CD4-positive, alpha-beta T cell treated with Interleukin-17A for 4 hours (primary cell): ENCODE measurements around the gene IL17RC.
"Not testable (repeated sequence)": the region's sequence is repeated elsewhere in the genome, so short reads cannot be mapped to it uniquely, and the experiment has no call there.

Source experiments
- DNase-seq: peaks from one replicate; pipeline ENCODE4 v3.0.0-alpha.2; 2020; ENCODE audit warnings: mixed read lengths

The IL17RC gene

GRCh38 chr3:9896755-9897407, 20.0 kb upstream of the IL17RC start:
- DNase-seq, result not testable (repeated sequence)

GRCh38 chr3:9897408-9898372, 19.2 kb upstream of the IL17RC start:
- no peak for DNase-seq

GRCh38 chr3:9898467-9899241, 18.2 kb upstream of the IL17RC start:
- no peak for DNase-seq

GRCh38 chr3:9899289-9899791, 17.6 kb upstream of the IL17RC start:
- DNase-seq, result no peak

- not testable (repeated sequence) for DNase-seq
Measured at GRCh38 chr3:9900965-9901415, 15.9 kb upstream of the IL17RC start.

GRCh38 chr3:9901967-9902366, 14.9 kb upstream of the IL17RC start:
- peak; percentile 48 for DNase-seq

- DNase-seq, result no peak
Measured at GRCh38 chr3:9902372-9903237, 14.3 kb upstream of the IL17RC start, which contains the start of gene IL17RE. IL17RE (plus strand) TSS chr3:9902848; CDS start chr3:9902933, 85 bp downstream.

GRCh38 chr3:9903238-9903624, 13.7 kb upstream of the IL17RC start:
- no peak for DNase-seq

- DNase-seq, result no peak
Measured at GRCh38 chr3:9903904-9904303, 13.0 kb upstream of the IL17RC start.

GRCh38 chr3:9906480-9906879, 10.4 kb upstream of the IL17RC start:
- DNase-seq, result no peak

GRCh38 chr3:9908286-9908685, 8.6 kb upstream of the IL17RC start:
- DNase-seq, result no peak

GRCh38 chr3:9909221-9910013, 7.5 kb upstream of the IL17RC start:
- DNase-seq, result no peak

- no peak for DNase-seq
Measured at GRCh38 chr3:9911863-9912262, 5.0 kb upstream of the IL17RC start.

- peak; percentile 36 for DNase-seq
Measured at GRCh38 chr3:9912294-9912935, 4.5 kb upstream of the IL17RC start.

- no peak for DNase-seq
Measured at GRCh38 chr3:9913601-9914000, 3.3 kb upstream of the IL17RC start.

GRCh38 chr3:9914011-9914410, 2.9 kb upstream of the IL17RC start:
- DNase-seq, result no peak

- no peak for DNase-seq
Measured at GRCh38 chr3:9914559-9915253, 2.2 kb upstream of the IL17RC start.

GRCh38 chr3:9915254-9916141, 1.4 kb upstream of the IL17RC start:
- peak; percentile 52 for DNase-seq

- no peak for DNase-seq
Measured at GRCh38 chr3:9916346-9916733, 558 bp upstream of the IL17RC start.
